ENCODE data around the gene RBM33.

RBM33 gene

GRCh38 chr7:155644178-155644970, at the start of gene RBM33:
Gene RBM33, plus strand, starts transcription at chr7:155644661. Its CDS starts 216 bp downstream, at chr7:155644877.
- peak; percentile 76 to 94 for DNase-seq (ENCODE audit: low spot score in 2 of 2)
- Mint-ChIP-seq H3K36me3 (peaks cover 34% of the 10 kb centered on the region), H3K27me3 (no peaks in the 10 kb centered on the region), H3K4me3 (peak within 1 kb of the TSS; percentile 92), H3K27ac (peak within 1 kb of the TSS; percentile 96), H3K4me1 (peaks cover 23% of the 10 kb centered on the region), H3K9me3 (peaks cover 6% of the 10 kb centered on the region)
- ATAC-seq (ENCODE audit: low read depth) = peak; percentile 81

DNA sequence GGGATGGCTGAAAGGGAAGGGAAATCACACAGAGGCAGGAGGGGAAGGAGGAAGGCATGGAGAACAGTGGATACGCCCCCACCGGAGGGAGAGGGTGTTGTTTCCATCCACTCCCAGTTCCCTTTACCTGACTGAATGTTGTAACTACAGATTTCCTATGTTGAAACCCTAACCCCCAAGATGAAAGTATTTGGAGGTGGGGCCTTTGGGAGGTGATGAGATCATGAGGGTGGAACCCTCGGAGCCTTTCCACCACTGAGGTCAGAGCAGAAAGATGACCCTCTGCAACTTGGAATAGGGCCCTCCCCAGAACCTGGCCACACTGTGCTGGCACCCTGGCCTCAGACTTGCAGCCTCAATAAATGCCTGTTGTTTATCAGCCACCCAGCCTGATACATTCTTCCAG, 49.5 kb upstream of the RBM33 start:
- peaks cover 4% of the 10 kb centered on the region for H3K4me1 Mint-ChIP-seq
- peaks cover 7% of the 10 kb centered on the region for H3K27me3 Mint-ChIP-seq
- no peaks in the 10 kb centered on the region for H3K9me3 Mint-ChIP-seq
- no peak for DNase-seq (ENCODE audit: low spot score in 2 of 2)
- ATAC-seq (ENCODE audit: low read depth) = no peak
- no peak overlapping the region for H3K4me3 Mint-ChIP-seq
- no peak overlapping the region for H3K27ac Mint-ChIP-seq
- no peaks in the 10 kb centered on the region for H3K36me3 Mint-ChIP-seq

DNA sequence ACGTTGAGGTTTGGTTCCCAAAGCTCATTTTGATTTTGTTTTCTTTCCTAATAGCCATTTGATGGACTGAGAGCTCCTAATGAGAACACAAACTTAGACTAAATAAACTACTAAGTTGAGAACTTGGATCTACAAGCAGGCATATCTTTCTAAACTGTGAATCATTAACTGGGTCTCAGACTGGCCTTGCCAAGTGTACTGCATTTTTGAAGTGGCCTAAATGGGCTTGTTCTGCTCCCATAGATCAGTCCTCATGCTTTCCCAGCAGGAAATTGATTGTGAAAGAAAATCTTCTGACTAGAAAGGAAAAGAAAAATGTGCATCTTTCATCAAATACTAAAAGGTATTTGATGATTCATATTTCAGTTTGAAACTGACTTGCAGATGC, 46.7 kb upstream of the RBM33 start:
- DNase-seq (ENCODE audit: low spot score in 2 of 2) (no peak), ATAC-seq (ENCODE audit: low read depth) (no peak)
- Mint-ChIP-seq H3K27ac (no peak overlapping the region), H3K4me1 (peaks cover 4% of the 10 kb centered on the region), H3K27me3 (peaks cover 10% of the 10 kb centered on the region), H3K4me3 (no peak overlapping the region), H3K9me3 (no peaks in the 10 kb centered on the region), H3K36me3 (no peaks in the 10 kb centered on the region)

DNA sequence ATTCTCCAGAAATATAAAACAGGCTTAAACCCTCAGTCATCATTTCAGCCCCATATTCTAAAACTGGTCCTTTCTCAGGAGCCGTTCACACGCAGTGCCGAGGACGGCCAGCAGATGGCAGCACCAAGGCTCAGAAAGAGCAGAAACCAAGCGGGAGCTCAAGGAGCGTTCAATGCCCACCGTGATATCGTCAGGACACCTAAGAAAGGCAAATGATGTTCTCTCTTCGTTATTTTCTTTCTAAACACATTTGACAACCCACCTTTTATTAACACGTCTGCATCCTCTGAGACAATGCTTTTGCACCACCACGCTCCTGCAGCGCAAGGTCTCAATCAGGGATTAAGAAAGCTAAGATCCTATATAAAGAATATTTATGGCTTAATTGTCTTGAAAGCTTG, 45.7 kb upstream of the RBM33 start:
- Mint-ChIP-seq H3K4me1 (peaks cover 4% of the 10 kb centered on the region), H3K9me3 (no peaks in the 10 kb centered on the region), H3K36me3 (no peaks in the 10 kb centered on the region), H3K27me3 (peaks cover 10% of the 10 kb centered on the region), H3K4me3 (peak overlapping the region; percentile 14), H3K27ac (no peak overlapping the region)
- ATAC-seq (ENCODE audit: low read depth) (peak; percentile 86), DNase-seq (ENCODE audit: low spot score in 2 of 2) (peak; percentile 86 to 95)

- DNase-seq (ENCODE audit: low spot score in 2 of 2) (no peak), ATAC-seq (ENCODE audit: low read depth) (no peak)
- Mint-ChIP-seq H3K9me3 (no peaks in the 10 kb centered on the region), H3K4me3 (no peak overlapping the region), H3K27me3 (peaks cover 7% of the 10 kb centered on the region), H3K4me1 (peaks cover 4% of the 10 kb centered on the region), H3K27ac (no peak overlapping the region), H3K36me3 (no peaks in the 10 kb centered on the region)
Measured at GRCh38 chr7:155602156-155602555, 42.3 kb upstream of the RBM33 start.

GRCh38 chr7:155602750-155603149, 41.7 kb upstream of the RBM33 start:
- no peak for DNase-seq (ENCODE audit: low spot score in 2 of 2)
- H3K27ac Mint-ChIP-seq = no peak overlapping the region
- no peaks in the 10 kb centered on the region for H3K9me3 Mint-ChIP-seq
- H3K27me3 Mint-ChIP-seq = peaks cover 7% of the 10 kb centered on the region
- H3K4me1 Mint-ChIP-seq = peaks cover 4% of the 10 kb centered on the region
- H3K4me3 Mint-ChIP-seq = no peak overlapping the region
- no peaks in the 10 kb centered on the region for H3K36me3 Mint-ChIP-seq
- ATAC-seq (ENCODE audit: low read depth) = no peak

DNA sequence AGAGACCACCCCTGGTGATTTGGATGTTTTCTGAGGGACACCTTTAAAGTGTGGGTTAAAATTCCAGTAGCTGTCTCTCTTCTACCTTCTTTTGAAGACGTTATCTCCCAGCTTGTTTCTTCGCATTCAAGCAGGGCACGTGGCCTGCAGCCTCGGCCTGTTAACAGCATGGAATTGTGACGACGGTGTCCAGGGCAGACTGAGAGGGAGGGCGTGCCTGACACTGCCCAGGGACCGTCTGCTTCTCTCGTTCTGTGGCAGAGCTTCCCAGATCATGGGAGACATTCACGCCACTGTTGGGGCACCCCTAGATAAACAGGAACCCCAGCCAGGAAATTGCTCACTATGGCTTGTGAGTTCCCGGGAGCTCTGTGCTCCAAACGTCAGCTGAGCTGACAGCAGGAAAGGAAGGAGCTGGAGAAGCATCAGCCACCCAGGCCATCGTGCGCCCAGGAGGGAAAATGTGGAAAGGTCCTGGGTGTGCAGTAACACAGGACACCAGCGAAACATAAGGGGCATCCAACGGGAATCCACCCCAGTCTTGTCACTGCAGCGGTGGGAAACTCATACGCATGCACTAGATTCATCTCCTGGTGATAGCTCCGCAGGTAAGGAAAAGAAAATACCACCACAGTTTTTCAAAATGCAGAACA, 41.1 kb upstream of the RBM33 start:
- Mint-ChIP-seq H3K27ac (no peak overlapping the region), H3K27me3 (peaks cover 7% of the 10 kb centered on the region)

GRCh38 chr7:155603858-155604503, 40.5 kb upstream of the RBM33 start:
- Mint-ChIP-seq H3K36me3 (no peaks in the 10 kb centered on the region), H3K27ac (no peak overlapping the region), H3K27me3 (peaks cover 11% of the 10 kb centered on the region), H3K4me3 (no peak overlapping the region), H3K4me1 (peaks cover 3% of the 10 kb centered on the region), H3K9me3 (no peaks in the 10 kb centered on the region)
- ATAC-seq (ENCODE audit: low read depth) (no peak), DNase-seq (ENCODE audit: low spot score in 2 of 2) (no peak)

More for the DNA sequence above, 41.1 kb upstream of the RBM33 start:
- Mint-ChIP-seq H3K4me3 (no peak overlapping the region), H3K4me1 (peaks cover 4% of the 10 kb centered on the region), H3K9me3 (no peaks in the 10 kb centered on the region), H3K36me3 (no peaks in the 10 kb centered on the region)
- DNase-seq (ENCODE audit: low spot score in 2 of 2) (no peak), ATAC-seq (ENCODE audit: low read depth) (no peak)

- no peaks in the 10 kb centered on the region for H3K9me3 Mint-ChIP-seq
- H3K36me3 Mint-ChIP-seq = no peaks in the 10 kb centered on the region
- DNase-seq (ENCODE audit: low spot score in 2 of 2) = no peak
- no peak overlapping the region for H3K4me3 Mint-ChIP-seq
- H3K4me1 Mint-ChIP-seq = peaks cover 3% of the 10 kb centered on the region
- no peak for ATAC-seq (ENCODE audit: low read depth)
- H3K27me3 Mint-ChIP-seq = peaks cover 11% of the 10 kb centered on the region
- H3K27ac Mint-ChIP-seq = no peak overlapping the region
Measured at GRCh38 chr7:155604504-155604997, 39.9 kb upstream of the RBM33 start.

DNA sequence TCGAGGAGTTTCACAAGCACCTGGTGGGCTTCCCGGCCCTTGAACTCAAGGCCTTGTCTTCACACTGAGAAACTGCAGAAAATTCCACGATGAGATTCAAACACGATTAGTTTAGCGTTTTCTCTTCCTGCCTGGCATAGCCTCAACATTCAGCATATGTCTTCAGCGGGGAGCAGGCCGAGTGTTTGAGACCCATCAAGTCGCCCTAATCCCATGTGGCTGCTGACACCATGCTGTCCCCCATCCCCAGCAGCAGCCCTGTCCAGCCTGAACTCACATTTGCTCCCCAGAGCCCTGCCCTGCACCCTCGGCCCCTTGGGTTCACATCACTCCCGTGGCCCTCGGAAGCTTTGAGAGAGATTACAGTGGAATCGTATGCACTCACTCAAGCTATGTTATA, 35.3 kb upstream of the RBM33 start:
- no peaks in the 10 kb centered on the region for H3K36me3 Mint-ChIP-seq
- no peak for DNase-seq (ENCODE audit: low spot score in 2 of 2)
- H3K27me3 Mint-ChIP-seq = peaks cover 8% of the 10 kb centered on the region
- H3K4me3 Mint-ChIP-seq = no peak overlapping the region
- H3K9me3 Mint-ChIP-seq = no peaks in the 10 kb centered on the region
- peaks cover 15% of the 10 kb centered on the region for H3K4me1 Mint-ChIP-seq
- no peak overlapping the region for H3K27ac Mint-ChIP-seq
- ATAC-seq (ENCODE audit: low read depth) = no peak

DNA sequence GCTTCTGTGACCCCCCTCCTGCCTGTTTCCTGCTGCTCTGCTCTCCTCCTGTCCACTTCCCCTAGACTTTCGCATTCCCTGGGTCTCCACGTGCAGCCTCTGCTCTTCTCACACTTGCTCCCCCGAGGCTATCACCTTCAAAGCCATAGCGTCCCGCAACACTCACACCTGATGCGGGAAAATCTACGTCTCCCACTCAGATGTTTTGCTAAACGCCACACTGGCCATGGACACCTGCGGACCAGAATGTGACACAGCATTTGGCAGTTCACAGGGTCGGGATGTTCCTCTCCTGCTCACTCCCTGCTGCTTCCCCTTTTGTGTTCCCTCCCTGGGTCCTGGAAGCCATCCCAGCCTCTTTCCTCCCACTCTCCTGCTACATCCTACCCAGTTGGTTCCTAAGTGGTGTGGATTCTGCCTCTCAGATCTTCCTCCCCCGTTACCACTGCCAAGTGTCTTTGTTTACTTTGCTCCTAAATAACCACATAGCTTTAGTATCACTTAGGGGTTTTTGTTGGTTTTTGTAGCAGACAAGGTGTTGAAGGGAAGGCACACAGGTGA, 33.7 kb upstream of the RBM33 start:
- ATAC-seq (ENCODE audit: low read depth) (no peak), DNase-seq (ENCODE audit: low spot score in 2 of 2) (no peak)
- H3K9me3 Mint-ChIP-seq = peaks cover 6% of the 10 kb centered on the region
- no peak overlapping the region for H3K27ac Mint-ChIP-seq
- peaks cover 12% of the 10 kb centered on the region for H3K36me3 Mint-ChIP-seq
- peak overlapping the region; percentile 31 for H3K4me3 Mint-ChIP-seq
- peaks cover 8% of the 10 kb centered on the region for H3K27me3 Mint-ChIP-seq
- peaks cover 15% of the 10 kb centered on the region for H3K4me1 Mint-ChIP-seq

DNA sequence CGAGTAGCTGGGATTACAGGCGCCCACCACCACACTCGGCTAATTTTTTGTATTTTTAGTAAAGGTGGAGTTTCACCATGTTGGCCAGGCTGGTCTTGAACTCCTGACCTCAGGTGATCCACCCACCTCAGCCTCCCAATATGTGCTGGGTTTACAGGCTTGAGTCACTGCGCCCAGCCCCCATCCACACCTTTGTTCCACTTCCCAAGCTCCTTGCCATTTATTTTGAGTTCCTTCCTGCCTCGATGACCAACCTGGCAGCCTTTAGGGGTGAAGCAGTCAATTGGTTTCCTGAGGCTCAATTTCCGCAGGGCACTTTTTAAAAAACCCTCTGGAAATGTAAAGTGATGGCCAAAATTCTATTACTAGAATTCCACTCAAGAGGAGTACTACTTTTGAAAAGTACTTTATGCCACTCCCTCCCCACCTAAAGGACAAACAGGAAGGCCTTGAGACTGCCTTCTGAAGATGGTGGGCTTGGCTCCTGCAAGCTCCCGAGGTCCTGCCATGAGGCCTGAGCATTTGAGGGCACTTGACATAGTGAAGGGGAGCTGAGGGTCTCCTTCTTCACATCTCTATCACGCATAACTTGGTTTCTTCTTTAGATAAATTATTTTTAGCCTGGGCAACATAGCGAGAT, 32.5 kb upstream of the RBM33 start:
- Mint-ChIP-seq H3K4me3 (no peak overlapping the region), H3K27me3 (peaks cover 8% of the 10 kb centered on the region), H3K9me3 (peaks cover 12% of the 10 kb centered on the region)

GRCh38 chr7:155612658-155613057, 31.8 kb upstream of the RBM33 start:
- no peak for DNase-seq (ENCODE audit: low spot score in 2 of 2)
- Mint-ChIP-seq H3K27ac (no peak overlapping the region), H3K27me3 (peaks cover 8% of the 10 kb centered on the region), H3K9me3 (peaks cover 12% of the 10 kb centered on the region), H3K4me1 (peaks cover 15% of the 10 kb centered on the region), H3K36me3 (peaks cover 27% of the 10 kb centered on the region), H3K4me3 (no peak overlapping the region)
- ATAC-seq (ENCODE audit: low read depth) = no peak

More for the DNA sequence above, 32.5 kb upstream of the RBM33 start:
- ATAC-seq (ENCODE audit: low read depth) (no peak), DNase-seq (ENCODE audit: low spot score in 2 of 2) (no peak)
- Mint-ChIP-seq H3K4me1 (peaks cover 15% of the 10 kb centered on the region), H3K27ac (no peak overlapping the region), H3K36me3 (peaks cover 21% of the 10 kb centered on the region)

All from memory B cell (primary cell).